ENCODE data around the gene PIERCE2.
"Not testable (repeated sequence)": the region's sequence is repeated elsewhere in the genome, so short reads cannot be mapped to it uniquely, and the experiment has no call there.

The PIERCE2 gene

GRCh38 chr15:55434989-55435825, 26.9 kb downstream of the PIERCE2 start:
- DNase-seq, result peak; percentile 66

- DNase-seq, result not testable (repeated sequence)
Observed at GRCh38 chr15:55443141-55443540, 34.8 kb downstream of the PIERCE2 start.

DNA sequence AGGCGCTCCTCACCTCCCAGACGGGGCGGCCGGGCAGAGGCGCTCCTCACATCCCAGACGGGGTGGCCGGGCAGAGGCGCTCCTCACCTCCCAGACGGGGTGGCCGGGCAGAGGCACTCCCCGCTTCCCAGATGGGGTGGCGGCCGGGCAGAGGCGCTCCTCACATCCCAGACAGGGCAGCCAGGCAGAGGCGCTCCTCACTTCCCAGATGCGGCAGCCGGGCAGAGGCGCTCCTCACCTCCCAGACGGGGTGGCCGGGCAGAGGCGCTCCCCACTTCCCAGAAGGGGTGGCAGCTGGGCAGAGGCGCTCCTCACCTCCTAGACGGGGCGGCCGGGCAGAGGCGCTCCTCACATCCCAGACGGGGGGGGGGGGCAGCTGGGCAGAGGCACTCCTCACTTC, 37.6 kb downstream of the PIERCE2 start:
- not testable (repeated sequence) for DNase-seq

GRCh38 chr15:55446379-55447029, 38.2 kb downstream of the PIERCE2 start:
- not testable (repeated sequence) for DNase-seq

DNA sequence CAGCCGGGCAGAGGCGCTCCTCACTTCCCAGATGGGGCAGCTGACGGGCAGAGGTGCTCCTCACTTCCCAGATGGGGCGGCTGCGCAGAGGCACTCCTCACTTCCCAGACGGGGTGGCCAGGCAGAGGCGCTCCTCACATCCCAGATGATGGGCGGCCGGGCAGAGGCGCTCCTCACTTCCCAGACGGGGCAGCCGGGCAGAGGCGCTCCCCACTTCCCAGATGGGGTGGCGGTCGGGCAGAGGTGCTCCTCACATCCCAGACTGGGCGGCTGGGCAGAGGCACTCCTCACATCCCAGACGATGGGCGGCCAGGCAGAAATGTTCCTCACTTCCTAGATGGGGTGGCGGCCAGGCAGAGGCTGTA, 38.7 kb downstream of the PIERCE2 start:
- not testable (repeated sequence) for DNase-seq

DNA sequence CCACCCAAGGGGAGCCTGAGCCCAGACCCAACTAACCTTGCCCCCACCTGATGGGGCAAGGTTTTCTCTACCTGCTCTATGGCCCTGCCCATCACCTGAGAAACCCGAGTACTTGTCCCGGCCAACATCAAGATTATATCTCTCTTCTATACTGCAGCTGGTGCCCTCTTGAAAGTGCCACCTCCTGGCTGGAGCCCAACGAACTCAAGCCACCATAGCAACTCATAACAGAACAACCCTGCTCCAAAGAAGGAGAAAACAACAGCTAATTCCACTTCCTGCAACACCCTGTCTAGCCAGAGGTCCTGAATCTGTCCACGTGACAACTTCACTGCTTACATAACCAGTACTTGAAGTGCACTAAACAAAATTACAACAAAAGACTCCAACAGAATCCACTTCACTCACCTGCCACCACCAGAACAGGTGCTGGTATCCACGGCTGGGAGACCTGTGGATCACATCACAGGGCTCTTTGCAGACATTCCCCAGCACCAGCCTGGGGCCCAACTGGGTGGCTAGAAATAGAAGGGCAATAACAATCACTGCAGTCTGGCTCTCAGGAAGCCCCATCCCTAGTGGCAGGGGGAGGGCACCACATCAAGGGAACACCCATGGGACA, 49.2 kb downstream of the PIERCE2 start:
- peak; percentile 98 for DNase-seq

DNA sequence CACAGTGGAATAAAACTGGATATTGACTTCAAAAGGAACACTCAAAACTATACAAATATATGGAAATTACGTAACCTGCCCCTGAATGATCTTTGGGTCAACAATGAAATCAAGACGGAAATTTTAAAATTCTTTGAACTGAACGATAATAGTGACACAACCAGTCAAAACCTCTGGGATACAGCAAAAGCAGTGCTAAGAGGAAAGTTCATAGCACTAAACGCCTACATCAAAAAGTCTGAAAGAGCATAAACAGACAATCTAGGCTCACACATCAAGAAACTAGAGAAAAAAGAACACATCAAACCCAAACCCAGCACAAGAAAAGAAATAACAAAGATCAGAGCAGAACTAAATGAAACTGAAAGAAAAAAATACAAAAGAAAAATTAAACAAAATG, 53.2 kb downstream of the PIERCE2 start:
- no peak for DNase-seq

DNA sequence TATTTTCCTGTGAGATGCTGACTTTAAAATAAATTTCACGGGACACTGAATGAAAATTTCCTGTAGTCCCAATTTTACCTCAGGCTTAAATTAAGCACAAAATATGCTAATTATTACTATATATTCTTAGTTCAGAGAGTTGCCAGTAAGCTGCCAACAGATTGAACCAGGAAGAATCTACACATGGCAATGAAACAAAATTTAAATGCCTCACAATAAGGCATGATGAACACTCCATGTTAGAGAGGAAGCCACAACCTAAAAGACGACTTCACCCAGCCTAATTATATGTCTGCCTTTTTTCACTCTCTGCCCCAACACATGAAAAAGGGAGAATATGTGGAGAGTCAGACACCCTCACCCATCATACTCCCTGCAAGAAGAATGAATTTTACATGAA, 60.0 kb downstream of the PIERCE2 start:
- DNase-seq, result no peak

All from DMS53 (cell line).